SK-MEL-5 (cell line): ENCODE measurements around the gene SLC38A3. TPM values are rescaled to one million over a fixed set of nuclear protein-coding genes. Genes with fewer than 3 reads are reported as not detected.

Experiments
- DNase-seq: peaks from one replicate; pipeline ENCODE4 v3.0.0-alpha.2; 2016; ENCODE audit warnings: low read depth, low spot score
- in situ Hi-C: cut with HindIII; loops from 2 replicates; pipeline ENCODE4 v1.10.0; 2016; ENCODE audit warnings: low sequenced_read_pairs, high pct_unique_total_duplicates, low pct_unique_long_range_greater_than_20kb
- total RNA-seq: library from RNA; depleted of rRNA; stranded (reverse); fragments of >200 nt; shearing (Covaris generic); gene quantifications from 2 replicates; pipeline ENCODE4 v1.2.3, GENCODE V29; 2014

SLC38A3 gene
- total RNA-seq, 1 experiment from 2014 or later, result 0.42 TPM

DNA sequence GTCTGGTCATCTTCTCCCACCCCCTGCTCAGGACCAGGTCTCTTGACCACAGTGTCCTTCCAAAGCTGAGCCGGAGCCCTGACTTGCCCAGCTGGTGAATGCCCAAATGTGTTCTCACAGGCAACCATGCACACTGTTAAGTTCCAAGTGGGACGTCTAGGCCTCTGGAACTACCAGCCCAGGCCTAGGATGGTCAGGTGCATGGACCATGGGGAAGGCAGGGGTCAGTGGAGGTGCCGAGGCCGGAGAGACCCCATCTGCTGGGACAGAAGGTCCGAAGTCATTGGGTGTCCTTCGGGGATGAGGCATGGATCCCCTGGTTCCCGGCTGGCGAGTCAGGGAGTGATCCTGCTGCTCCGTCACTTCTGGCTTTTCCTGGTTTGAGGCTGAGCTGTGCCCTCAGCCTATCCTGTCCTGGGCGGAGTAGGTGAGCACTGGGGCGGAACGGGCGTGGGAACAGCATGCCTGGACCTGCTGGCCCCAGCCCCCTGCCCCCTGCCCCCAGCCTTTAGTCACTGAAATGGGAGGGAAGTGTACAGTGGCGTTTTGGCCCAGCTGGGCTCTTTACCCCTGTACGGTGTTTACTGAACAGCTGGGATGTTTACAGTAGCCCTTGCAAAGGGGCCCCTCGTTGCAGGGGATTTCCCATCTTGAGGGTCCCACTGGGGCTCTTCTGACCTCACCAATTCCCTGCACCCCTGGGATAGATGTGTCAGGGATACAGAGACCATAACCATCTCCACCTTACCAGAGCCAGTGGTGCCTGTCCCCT, 37.8 kb upstream of the SLC38A3 start:
- no peak for DNase-seq
- in situ Hi-C loops, result no loop called here

- in situ Hi-C loops, result no loop called here
- no peak for DNase-seq
These were observed 37.2 kb upstream of the SLC38A3 start for GRCh38 chr3:50167841-50168209.

DNA sequence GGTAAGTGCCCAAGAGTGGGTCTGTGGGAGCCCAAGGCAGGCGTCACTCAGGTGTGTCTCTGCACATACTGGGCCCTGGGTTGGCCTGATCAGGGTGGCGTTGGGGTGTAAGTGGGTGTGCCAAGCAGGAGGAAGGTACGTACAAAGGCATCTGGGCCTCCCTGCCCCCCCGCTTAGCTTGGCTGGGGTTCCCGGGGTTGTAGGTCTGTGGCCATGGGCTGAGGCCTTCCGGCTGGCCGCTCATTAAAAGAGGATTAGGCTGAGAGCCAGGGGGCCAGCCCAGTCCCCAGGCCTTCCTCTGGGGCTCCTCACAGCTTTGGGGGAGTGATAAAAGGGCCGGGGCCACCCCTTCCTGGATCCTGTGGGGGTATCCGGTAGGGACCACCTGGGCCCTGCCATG, 36.7 kb upstream of the SLC38A3 start:
- in situ Hi-C loops, result no loop called here
- DNase-seq, result no peak

GRCh38 chr3:50168791-50169190, 36.3 kb upstream of the SLC38A3 start:
- DNase-seq, result no peak
- in situ Hi-C loops, result no loop called here

GRCh38 chr3:50169232-50169832, 35.7 kb upstream of the SLC38A3 start:
- no peak for DNase-seq
- in situ Hi-C loops, result no loop called here

DNA sequence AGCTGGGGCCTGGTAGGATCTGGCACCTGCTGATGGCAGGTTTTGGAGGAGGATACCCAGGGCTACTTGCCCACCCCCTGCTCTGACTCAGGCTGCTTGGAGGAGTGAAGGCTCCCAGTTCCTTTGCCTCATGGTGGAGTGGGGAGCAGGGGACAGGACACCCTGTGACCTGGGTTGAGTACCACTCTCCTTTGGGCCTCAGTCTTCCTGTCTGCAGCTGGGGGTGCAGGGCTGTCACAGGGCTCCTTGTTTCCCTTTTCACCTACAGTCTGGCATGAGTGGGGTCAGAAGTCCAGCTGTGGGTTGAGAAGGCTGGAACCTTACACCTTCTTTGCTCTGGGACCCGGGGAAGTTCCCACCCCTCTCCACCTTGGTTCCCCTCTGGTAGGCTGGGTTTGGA, 35.2 kb upstream of the SLC38A3 start:
- DNase-seq, result no peak
- in situ Hi-C loops, result no loop called here

DNA sequence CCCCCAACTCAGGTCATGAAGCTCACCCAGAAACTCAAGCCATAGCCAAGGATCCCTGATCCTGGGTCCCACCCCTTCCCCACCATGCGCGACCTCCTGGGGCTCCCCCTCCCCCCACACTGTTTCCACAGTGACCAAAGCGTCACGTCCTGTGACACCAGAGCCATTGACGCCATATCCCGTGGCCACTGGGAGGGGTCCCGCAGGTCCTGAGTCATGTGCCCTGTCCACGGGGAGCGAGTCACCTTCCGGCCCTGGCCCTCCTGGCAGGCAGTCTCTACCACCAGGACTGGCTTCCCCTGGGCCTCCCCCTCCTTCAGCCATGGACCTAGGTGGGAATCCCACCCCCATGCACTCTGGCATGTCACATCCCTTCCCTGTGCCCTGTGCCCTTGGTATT, 34.4 kb upstream of the SLC38A3 start:
- in situ Hi-C loops, result no loop called here
- no peak for DNase-seq

GRCh38 chr3:50171540-50172301, 33.4 kb upstream of the SLC38A3 start:
- in situ Hi-C loops, result no loop called here
- DNase-seq, result no peak

GRCh38 chr3:50172626-50173220, 32.3 kb upstream of the SLC38A3 start:
- in situ Hi-C loops, result no loop called here
- DNase-seq, result no peak

GRCh38 chr3:50173685-50174516, 31.2 kb upstream of the SLC38A3 start:
- in situ Hi-C loops, result no loop called here

DNA sequence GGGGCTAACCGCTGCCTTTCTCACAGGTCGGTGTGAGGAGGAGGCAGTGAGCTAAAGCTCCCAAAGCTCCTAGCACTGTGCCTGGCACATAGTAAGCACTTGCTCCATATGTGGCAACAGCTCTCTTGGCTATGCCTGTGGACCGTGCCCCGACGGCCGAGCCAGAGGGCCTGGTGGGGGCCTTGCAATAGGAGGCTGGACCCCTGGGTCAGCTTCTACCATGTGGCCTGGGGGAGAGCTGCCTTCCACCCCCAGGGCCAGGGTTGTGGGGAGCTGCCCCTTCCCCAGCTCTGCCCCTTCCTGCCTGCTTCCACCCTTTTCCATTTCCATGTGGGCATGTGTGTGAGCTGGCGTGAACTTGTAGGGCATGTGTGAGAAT, 30.6 kb upstream of the SLC38A3 start:
- in situ Hi-C loops, result no loop called here
- no peak for DNase-seq

More at GRCh38 chr3:50173685-50174516, 31.2 kb upstream of the SLC38A3 start:
- no peak for DNase-seq

- no peak for DNase-seq
- in situ Hi-C loops, result no loop called here
These were observed 30.0 kb upstream of the SLC38A3 start for GRCh38 chr3:50174947-50175524.

GRCh38 chr3:50177346-50177745, 27.7 kb upstream of the SLC38A3 start:
- in situ Hi-C loops, result no loop called here
- no peak for DNase-seq

GRCh38 chr3:50179710-50180109, 25.4 kb upstream of the SLC38A3 start:
- in situ Hi-C loops, result no loop called here

GRCh38 chr3:50181985-50182384, 23.1 kb upstream of the SLC38A3 start:
- in situ Hi-C loops, result no loop called here
- DNase-seq, result no peak

More at GRCh38 chr3:50179710-50180109, 25.4 kb upstream of the SLC38A3 start:
- DNase-seq, result no peak

GRCh38 chr3:50182533-50183099, 22.5 kb upstream of the SLC38A3 start:
- in situ Hi-C loops, result no loop called here
- DNase-seq, result no peak

DNA sequence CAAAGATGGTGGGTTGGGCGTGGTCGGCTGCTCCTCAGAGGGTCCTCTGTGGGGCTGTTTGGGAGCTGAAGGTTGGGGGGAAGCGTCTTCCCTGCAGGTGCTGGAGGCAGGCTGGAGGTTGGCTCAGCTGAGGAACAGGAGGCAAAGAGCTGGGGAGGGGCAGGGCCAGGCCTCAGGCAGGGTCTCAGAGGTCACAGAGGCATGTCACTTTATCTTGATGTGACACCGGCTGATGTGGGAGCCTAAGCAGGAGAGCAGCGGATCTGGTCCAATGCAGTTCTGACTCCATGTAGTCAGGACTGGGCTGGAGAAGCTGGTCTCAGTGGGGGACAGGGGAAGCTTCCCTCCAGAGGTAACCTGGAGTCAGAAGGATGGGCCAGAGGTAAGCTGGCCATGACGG, 21.3 kb upstream of the SLC38A3 start:
- in situ Hi-C loops, result no loop called here
- DNase-seq, result no peak
